Fibroblast of skin of scalp (primary cell): ENCODE results near the gene ASMT. TPM values are rescaled to one million over a fixed set of nuclear protein-coding genes. Genes with fewer than 3 reads are reported as not detected.
"Not testable (repeated sequence)": the region's sequence is repeated elsewhere in the genome, so short reads cannot be mapped to it uniquely, and the experiment has no call there.

Experiments
- DNase-seq: peaks from one replicate; pipeline ENCODE4 v3.0.0-alpha.2; 2013
- polyA plus RNA-seq, 2 experiments: library from polyadenylated mRNA; unstranded; fragments of 120-200 nt; gene quantifications; one replicate each; pipeline ENCODE4 v1.2.1, GENCODE V29; 2013; ENCODE audit not compliant: insufficient read length in 2 of 2

ASMT gene, protein sequence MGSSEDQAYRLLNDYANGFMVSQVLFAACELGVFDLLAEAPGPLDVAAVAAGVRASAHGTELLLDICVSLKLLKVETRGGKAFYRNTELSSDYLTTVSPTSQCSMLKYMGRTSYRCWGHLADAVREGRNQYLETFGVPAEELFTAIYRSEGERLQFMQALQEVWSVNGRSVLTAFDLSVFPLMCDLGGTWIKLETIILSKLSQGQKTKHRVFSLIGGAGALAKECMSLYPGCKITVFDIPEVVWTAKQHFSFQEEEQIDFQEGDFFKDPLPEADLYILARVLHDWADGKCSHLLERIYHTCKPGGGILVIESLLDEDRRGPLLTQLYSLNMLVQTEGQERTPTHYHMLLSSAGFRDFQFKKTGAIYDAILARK
- not detected for polyA plus RNA-seq (2013, experiment 1 of 2; ENCODE audit: insufficient read length)
- not detected for polyA plus RNA-seq (2013, experiment 2 of 2; ENCODE audit: insufficient read length)

- no peak for DNase-seq
Measured at GRCh38 chrX:1614927-1615326, at the start of gene ASMT. TSS of gene ASMT (plus strand) at chrX:1615059. CDS start at chrX:1615200, 141 bp downstream.

DNA sequence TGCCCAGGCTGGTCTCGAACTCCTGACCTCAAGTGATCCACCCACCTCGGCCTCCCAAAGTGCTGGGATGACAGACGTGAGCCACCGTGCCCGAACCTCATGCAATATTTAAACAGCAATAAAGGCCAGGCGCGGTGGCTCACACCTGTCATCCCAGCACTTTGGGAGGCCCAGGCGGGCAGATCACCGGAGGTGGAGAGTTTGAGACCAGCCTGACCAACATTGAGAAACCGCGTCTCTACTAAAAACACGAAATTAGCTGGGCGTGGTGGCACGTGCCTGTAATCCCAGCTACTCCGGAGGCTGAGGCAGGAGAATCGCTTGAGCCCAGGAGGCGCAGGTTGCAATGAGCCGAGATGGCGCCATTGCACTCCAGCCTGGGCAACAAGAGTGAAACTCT is 40.7 kb upstream of the ASMT start:
- DNase-seq: not testable (repeated sequence)

DNA sequence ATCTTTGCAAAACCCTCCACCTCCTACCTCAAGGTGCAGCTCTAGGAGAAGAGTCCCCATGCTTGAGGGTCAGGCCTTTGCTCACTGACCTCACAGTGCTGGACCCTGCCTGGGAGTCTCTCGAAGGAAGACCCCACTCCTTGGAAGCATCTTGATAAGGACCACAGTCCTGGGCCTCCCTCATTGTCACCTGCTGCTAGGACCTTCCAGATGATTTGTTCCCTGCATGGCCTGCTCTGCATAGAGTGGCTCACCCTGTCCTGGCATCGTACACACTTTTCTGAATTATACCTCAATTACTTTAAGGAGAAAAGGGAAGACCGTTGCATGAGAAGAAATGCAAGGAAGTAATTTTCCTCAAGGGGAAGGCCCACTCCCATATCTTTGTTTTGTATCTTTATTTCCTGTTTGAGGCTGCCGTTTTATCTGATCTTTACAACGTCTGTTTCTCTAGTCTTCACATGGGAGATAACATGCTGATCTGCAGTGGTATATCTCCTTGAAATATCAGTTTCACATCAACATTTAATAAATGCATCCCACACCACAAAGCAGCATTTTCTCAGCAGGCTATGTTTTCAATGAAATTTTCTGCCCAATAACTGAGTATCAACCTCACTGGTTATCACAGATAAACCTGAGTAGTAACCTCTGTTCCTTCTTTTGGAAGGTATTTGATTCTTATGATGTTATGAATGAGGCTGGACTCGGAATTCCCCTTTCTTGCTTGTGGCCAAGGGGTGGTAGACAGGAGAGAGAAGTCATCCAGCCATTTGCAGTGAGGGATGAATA is 38.5 kb upstream of the ASMT start:
- no peak for DNase-seq

DNA sequence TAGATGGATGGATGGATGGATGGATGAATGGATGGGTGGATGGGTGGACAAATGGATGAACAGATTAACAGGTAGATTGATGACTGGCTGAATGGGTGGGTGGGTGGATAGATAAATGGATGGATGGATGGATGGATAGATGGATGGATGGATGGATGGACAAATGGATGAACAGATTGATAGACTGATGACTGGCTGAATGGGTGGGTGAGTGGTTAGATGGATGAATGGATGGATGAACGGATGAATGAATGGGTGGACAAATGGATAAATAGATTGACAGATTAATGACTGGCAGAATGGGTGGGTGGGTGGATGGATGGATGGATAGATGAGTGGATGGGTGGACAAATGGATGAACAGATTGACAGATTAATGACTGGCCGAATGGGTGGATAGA is 37.0 kb upstream of the ASMT start:
- DNase-seq: no peak

DNA sequence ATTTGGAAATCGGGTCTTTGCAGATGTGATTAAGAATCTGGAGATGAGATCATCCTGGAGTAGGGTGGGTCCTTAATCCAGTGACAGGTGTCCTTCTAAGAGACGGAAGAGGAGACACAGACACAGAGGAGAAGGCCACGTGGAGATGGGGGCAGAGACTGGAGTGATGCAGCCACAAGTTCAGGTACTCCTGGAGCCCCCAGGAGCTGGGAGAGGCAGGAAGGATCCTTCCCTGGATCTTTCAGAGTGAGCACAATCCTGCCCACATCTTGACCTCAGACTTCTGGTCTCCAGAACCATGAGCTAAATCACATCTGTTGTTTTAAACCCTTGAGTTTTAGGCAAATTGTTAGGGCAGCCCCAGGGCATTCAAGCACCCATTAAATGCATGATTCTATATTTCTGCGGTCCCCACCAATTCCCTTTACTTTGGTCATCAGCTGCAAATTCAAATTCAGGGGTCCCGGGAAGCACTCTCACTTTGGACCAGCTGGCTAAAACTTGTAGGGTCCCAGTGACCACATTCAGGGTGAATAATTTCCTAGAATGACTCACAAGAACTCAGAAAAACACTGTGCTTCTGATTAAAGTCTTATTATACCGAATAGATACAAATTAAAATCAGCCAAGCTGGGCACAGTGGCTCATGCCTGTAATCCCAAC is 36.2 kb upstream of the ASMT start:
- no peak for DNase-seq

DNA sequence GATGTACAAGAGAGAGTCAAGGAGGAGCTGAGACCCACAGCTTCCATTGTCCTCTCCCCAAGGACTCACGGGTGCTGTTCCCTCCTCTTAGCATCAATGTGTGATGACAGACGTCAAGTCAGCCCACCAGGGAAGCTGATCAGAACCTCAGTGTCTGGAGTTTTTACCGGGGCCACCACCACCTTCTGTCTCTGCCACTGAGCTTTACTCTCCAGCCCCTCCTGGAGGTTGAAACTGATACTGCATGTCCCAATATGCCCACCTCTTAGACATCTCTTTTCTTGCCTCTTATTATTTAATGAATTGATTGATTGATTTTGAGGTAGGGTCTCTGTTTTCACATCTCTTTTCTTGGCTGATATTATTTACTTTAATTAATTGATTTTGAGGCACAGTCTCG is 33.7 kb upstream of the ASMT start:
- DNase-seq: peak; percentile 13

DNA sequence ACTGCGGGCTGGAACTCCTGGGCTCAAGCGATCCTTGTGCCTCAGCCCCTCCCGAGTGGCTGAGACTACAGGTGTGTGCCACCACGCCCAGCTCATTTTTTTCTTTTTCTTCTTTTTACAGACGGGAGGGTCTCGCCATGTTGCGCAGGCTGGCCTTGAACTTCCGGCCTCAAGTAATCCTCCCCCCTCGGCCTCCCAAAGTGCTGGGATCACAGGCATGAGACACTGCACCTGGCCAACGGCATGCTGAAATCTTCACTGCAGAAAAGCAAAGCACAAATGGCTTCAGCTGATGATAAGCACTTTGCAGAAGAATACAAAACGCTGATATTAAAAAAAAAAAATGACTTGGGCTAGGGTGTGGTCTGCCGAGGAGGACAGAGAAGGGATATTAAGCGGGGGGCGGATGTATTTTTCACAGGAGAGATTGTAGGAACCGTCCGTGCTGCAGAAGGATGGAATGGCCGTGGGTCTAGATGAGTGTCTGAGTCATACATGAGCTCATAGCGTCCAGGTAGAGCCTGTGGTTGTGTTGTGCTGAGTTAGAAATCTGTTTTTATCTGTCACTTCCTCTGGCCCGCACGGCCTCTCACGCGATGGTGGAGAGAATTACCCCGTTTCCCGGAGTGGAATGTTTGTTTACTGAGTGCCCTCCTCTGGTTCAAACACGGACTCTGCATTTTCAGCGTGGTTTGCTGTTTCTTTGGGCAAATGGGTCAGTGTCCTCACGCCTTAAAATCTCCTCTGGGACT is 32.0 kb upstream of the ASMT start:
- DNase-seq: no peak

DNA sequence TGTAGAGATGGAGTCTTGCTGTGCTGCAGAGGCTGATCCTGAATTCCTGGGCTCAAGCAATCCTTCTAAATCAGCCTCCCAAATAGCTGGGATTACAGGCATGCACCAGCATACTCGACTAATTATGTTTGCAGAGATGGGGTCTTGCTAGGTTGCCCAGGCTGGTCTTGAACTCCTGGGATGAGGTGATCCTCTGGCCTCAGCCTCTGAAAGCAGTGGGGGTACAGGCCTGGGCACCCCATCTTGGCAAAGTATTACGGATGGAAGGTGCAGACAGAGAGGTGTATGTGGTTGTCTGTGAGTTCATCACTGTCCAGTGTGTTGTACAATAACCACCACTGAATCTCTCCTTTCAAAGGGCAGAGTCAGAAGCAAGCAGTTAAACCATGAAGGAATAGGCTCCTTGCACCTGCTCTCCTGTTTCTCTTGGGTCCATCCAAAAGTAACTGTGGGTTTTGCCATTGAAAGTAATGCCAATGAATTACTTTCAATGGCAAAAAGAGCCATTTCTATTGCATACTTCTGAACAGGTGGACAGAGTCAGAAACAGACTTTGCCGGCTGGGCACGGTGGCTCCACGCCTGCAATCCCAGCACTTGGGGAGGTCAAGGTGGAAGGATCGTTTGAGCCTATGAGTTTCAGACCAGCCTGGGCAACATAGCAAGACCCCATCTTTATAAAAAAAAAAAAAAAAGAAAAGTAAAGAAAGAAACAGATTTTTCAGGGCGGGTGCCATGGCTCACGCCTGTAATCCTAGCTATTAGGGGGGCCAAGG is 30.4 kb upstream of the ASMT start:
- DNase-seq: no peak

DNA sequence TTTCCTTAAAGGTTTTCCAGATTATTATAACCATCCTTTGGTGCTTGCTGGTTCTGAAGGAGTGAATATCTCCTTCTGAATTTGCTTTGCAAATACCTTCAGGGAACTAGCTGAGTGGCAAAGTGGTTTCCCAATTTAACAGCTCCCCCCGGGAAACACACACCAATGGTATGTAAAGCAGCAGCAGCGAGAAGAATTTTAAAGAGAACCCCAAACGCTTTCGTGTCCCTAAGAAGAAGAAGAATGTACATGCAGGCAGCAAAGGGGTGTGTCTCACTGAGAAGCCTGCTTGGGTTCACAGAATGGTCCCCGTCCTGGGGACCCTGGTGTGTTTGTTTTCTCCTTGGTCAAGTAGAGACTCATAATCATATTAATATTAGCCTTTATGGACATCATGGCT is 27.7 kb upstream of the ASMT start:
- DNase-seq: no peak

DNA sequence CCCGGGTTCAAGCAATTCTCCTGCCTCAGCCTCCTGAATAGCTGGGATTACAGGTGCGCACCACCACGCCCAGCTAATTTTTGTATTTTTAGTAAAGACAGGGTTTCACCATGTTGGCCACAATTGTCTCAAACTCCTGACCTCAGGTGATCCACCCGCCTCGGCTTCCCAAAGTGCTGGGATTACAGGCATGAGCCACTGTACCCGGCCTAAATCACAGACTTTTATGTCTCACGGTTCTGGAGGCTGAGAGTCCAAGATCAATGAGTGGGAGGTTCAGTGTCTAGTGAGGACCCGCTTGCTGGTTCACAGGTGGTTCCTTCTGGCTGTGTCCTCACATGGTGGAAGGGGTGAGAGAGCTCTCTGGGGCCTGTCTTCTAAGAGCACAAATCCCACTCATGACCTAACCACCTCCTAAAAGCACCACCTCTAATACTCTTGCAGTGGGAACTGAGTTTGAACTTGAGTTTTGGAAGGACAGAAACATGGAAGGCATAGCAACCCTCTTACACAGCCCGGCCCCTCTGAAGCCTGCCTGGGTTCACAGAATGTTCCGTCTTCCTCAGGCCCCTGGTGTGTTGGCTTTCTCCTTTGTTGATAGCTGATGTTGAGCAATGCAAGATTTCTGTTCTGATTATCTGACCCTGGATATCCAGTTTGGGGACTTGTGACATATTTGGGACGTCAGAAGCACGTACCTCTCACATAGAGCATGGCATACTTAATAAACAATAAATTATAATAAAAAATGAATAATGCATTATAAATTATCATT is 25.3 kb upstream of the ASMT start:
- no peak for DNase-seq

DNA sequence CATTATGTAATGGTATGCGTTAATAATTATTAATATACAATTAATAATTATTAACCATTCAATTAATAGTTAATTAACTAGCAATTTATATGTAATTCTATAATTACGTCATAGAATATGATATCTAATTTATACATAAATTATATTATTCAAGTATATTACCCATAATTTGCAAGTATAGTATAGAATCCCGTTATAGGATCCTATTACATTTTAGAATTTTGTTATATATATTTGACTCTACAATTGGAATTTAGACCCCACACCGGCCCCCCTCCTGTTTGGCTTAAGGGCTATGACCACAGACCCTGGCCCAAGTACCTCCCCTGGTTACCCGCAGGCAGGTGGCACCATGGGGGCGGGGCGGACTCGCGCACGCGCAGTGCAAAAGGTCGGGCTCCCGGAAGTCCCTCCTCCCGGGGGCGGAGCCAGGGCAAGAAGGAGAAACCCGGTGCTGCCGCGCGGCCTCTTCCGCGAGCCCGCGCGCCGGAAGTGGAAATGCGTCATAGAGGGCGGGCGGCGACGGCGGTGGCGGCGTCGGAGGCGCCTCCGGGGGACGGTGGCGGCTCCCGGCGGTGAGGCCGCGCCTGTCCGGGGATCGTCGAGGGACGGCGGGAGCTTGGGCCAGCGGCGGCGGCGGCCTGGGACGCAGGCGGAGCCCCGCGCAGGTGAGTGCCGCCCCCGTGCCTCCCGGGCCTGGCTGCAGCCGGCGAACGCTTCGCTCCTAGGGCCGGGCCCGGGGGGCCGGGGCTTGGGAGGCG is 23.6 kb upstream of the ASMT start, which contains the start of gene AKAP17A:
Gene AKAP17A (plus strand): TSS at position 503 of the 761 bp plus-strand sequence. CDS start 1,859 bp downstream, outside the sequence.
- DNase-seq: peak; percentile 96

DNA sequence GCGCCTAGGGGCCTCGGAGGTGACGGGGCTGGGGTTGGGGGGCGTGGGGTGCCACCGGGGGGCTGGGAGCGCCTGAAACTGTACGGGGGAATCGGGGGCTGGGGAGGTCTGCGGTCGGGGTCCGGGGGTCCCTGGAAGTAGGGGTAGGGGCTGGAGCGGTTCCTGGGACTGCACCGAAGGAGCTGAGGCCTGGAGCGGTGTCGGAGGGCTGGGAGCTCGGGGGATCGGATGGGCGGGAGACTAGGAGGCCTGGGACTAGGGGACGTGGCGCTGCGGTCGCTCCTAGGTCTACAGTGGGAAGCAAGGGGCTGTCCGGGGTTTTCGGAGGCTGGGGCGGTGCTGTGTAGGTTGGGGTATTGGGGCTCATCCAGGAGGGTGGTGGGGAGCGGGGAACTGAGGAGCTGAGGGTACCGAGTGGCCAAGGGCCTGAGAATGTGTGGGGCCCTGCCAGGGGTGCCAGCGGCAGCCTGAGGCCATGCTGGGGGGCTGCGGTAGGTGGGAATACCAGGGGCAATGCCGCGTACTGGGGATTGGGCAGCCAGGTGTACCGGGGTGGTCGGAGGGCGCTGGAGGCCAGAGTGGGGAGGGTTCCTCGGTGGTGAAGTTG is 22.9 kb upstream of the ASMT start:
- DNase-seq: no peak

DNA sequence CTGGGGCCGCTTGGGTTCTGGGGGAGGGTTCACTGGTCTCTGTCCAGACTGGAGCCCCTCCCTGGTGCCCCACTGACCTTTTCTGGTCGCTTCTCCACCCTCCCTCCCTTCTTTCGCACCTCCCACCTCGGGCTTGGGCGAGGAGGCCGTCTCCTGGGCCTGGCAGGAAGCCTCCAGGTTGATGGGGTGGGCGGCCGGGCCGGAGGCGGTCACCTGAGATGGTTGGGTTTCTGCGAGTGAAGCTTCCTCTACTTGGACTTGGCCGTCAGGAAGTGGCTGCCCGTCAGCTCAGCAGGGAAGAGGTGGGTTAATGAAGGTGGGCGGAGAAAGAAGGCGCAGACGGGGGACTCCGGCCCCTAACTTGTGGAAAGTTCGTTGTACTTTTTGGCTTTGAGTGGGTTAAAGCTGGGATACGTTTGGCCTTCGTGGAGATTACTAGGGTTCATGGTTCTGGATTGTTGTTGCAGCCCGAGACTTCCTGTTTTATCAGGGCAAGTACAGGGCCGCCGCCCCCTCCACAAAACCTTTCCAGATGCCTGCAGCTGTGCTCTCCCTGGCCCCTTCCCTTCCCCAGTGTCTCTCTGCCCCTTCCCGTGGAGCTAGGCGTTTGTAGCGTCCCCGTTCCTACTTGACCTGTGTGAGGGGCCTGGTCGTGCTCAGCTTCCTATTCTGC is 22.3 kb upstream of the ASMT start:
- no peak for DNase-seq

DNA sequence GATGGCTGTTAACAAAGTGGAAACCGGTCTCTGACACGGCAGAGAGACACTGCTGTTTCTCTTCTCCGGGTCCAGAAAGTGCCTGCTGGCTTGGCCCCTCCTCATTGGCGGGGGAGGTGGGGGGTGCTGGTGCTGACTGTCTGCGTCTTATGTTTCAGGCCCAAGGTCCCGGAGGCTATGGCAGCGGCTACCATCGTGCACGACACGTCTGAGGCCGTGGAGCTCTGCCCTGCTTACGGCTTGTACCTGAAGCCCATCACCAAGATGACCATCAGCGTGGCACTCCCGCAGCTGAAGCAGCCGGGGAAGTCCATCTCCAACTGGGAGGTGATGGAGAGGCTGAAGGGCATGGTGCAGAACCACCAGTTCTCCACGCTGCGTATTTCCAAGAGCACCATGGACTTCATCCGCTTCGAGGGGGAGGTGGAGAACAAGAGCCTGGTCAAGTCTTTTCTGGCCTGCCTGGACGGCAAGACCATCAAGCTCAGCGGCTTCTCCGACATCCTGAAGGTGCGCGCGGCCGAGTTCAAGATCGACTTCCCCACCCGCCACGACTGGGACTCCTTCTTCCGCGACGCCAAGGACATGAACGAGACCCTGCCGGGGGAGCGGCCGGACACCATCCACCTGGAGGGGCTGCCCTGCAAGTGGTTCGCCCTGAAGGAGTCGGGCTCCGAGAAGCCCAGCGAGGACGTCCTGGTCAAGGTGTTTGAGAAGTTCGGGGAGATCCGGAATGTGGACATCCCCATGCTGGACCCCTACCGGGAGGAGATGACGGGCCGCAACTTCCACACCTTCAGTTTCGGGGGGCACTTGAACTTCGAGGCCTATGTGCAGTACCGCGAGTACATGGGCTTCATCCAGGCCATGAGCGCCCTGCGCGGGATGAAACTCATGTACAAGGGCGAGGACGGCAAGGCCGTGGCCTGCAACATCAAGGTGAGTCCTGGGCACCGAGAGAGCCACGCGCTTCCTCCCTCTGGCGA is 21.3 kb upstream of the ASMT start:
- DNase-seq: no peak

- no peak for DNase-seq
Measured at GRCh38 chrX:1595711-1596060, 19.2 kb upstream of the ASMT start.

- no peak for DNase-seq
Measured at GRCh38 chrX:1596676-1597344, 18.0 kb upstream of the ASMT start.
